Peyer's patch (tissue), 4 donors: ENCODE results near the gene ARPC3. TPM values are rescaled to one million over a fixed set of nuclear protein-coding genes. Genes with fewer than 3 reads are reported as not detected.
"Not testable (repeated sequence)": the region's sequence is repeated elsewhere in the genome, so short reads cannot be mapped to it uniquely, and the experiment has no call there.

Experiments
- DNase-seq, 3 donors: peaks; one replicate each; pipeline ENCODE4 v3.0.0-alpha.2; 2017 to 2019
- H3K27ac ChIP-seq, 4 donors: fragments of 200-600 bp; sonication (generic); one replicate each; pipeline ENCODE4 v1.5.1; 2016 to 2019
- H3K27me3 ChIP-seq, 2 donors: fragments of 200-600 bp; sonication (generic); one replicate each; pipeline ENCODE4 v1.5.1; 2019
- H3K36me3 ChIP-seq, 3 donors: fragments of 200-600 bp; sonication (generic); one replicate each; pipeline ENCODE4 v1.5.1; 2016 to 2019
- H3K4me1 ChIP-seq, 4 donors: fragments of 200-600 bp; sonication (generic); one replicate each; pipeline ENCODE4 v1.5.1; 2016 to 2019
- H3K4me3 ChIP-seq, 4 donors: fragments of 200-600 bp; sonication (generic); 1 replicate in 3 of 4; 2 replicates in 1 of 4; pipeline ENCODE4 v1.5.1; 2016 to 2019; ENCODE audit warnings: mild to moderate bottlenecking in 1 of 4
- H3K9me3 ChIP-seq, 4 donors: fragments of 200-600 bp; sonication (generic); one replicate each; pipeline ENCODE4 v1.5.1; 2016 to 2019; ENCODE audit warnings: mild to moderate bottlenecking in 1 of 4
- POLR2A ChIP-seq, 2 donors: fragments of 450-650 bp; IDR thresholded peaks; one replicate each; pipeline ENCODE4 v1.5.1; 2017; ENCODE audit warnings: antibody characterized with exemption in 2 of 2, mild to moderate bottlenecking in 2 of 2, moderate library complexity in 2 of 2
- total RNA-seq, 4 donors: library from RNA; depleted of rRNA; stranded (reverse); fragments of >200 nt; gene quantifications; one replicate each; pipeline ENCODE4 v1.1.0, GENCODE V29; 2016
- TF ChIP-seq, protein P1 (sequence below), 6 experiments: fragments of 450-650 bp in 4 of 6; fragments of 200-600 bp in 2 of 6; sonication (generic) in 1 of 6; IDR thresholded peaks; one replicate each; pipeline ENCODE4 v1.5.1; 2017 to 2019; ENCODE audit warnings: antibody characterized with exemption in 6 of 6, mild to moderate bottlenecking in 3 of 6, moderate library complexity in 1 of 6

ARPC3 gene
- total RNA-seq, 4 donors from 2014 or later, result 224 to 314 (median 267) TPM

GRCh38 chr12:110466791-110467190 is 16.7 kb upstream of the ARPC3 start:
- TF ChIP-seq POLR2A (IDR thresholded peaks at IDR 0.05), result no peak
- TF ChIP-seq, protein P1, sequence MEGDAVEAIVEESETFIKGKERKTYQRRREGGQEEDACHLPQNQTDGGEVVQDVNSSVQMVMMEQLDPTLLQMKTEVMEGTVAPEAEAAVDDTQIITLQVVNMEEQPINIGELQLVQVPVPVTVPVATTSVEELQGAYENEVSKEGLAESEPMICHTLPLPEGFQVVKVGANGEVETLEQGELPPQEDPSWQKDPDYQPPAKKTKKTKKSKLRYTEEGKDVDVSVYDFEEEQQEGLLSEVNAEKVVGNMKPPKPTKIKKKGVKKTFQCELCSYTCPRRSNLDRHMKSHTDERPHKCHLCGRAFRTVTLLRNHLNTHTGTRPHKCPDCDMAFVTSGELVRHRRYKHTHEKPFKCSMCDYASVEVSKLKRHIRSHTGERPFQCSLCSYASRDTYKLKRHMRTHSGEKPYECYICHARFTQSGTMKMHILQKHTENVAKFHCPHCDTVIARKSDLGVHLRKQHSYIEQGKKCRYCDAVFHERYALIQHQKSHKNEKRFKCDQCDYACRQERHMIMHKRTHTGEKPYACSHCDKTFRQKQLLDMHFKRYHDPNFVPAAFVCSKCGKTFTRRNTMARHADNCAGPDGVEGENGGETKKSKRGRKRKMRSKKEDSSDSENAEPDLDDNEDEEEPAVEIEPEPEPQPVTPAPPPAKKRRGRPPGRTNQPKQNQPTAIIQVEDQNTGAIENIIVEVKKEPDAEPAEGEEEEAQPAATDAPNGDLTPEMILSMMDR (IDR thresholded peaks at IDR 0.05), result no peak
- Histone ChIP-seq H3K4me3 (no peak overlapping the region), H3K4me1 (peaks cover 0 to 14% (median 6%) of the 10 kb centered on the region in 4 donors), H3K27me3 (no peaks in the 10 kb centered on the region), H3K9me3 (no peaks in the 10 kb centered on the region), H3K36me3 (peaks cover 0 to 11% (median 0%) of the 10 kb centered on the region in 3 donors), H3K27ac (no peak overlapping the region)
- no peak for DNase-seq

- not testable (repeated sequence) for H3K27ac ChIP-seq, H3K4me3 ChIP-seq, DNase-seq, H3K9me3 ChIP-seq, H3K27me3 ChIP-seq
- Histone ChIP-seq H3K36me3 (peaks cover 0 to 11% (median 0%) of the 10 kb centered on the region in 3 donors), H3K4me1 (peaks cover 0 to 14% (median 6%) of the 10 kb centered on the region in 4 donors)
These were observed 15.6 kb upstream of the ARPC3 start for GRCh38 chr12:110465765-110466164.

DNA sequence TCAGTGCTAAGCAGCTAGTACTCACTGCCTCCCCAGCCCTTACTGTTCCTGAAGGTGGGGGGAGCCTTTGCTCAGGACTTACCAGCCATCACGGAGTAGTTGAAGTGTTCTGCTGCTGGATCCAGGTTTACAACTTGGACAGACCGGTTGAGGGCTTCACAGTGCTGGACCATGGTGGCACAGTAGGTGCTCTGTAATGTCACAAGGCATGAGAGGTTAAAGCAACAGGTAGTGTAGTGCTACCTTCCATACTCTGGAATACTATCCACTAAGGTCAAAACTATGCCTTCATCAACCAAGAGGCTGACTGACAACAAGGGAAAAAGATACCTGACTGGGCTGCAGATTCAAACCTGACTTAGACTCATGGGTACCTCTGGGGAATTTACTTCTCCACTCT is 14.9 kb upstream of the ARPC3 start:
- no peak overlapping the region for H3K4me3 ChIP-seq
- DNase-seq, result no peak
- TF ChIP-seq POLR2A (IDR thresholded peaks at IDR 0.05), result no peak
- TF ChIP-seq, protein P1 (IDR thresholded peaks at IDR 0.05), result no peak
- no peak overlapping the region for H3K27ac ChIP-seq
- peaks cover 0 to 14% (median 6%) of the 10 kb centered on the region in 4 donors for H3K4me1 ChIP-seq
- H3K9me3 ChIP-seq, result no peaks in the 10 kb centered on the region
- no peaks in the 10 kb centered on the region for H3K27me3 ChIP-seq
- H3K36me3 ChIP-seq, result peaks cover 0 to 11% (median 0%) of the 10 kb centered on the region in 3 donors

DNA sequence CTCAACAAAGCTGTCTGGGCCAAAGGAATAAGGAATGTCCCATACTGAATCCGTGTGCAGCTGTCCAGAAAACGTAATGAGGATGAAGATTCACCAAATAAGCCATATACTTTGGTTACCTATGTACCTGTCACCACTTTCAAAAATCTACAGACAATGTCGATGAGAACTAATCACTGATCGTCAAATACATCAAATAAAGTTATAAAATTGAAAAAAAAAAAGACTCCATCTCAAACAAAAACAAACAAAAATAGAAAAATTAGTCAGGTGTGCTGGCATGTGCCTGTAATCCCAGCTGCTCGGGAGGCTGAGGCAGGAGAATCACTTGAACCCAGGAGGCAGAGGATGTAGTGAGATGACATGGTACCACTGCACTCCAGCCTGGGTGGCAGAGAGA is 11.1 kb upstream of the ARPC3 start:
- H3K4me3 ChIP-seq, H3K9me3 ChIP-seq: not testable (repeated sequence)
- H3K36me3 ChIP-seq, result peaks cover 0 to 19% (median 0%) of the 10 kb centered on the region in 3 donors

GRCh38 chr12:110458756-110459155 is 8.6 kb upstream of the ARPC3 start:
- Histone ChIP-seq H3K4me3 (no peak overlapping the region), H3K9me3 (no peaks in the 10 kb centered on the region), H3K4me1 (no peaks in the 10 kb centered on the region), H3K36me3 (peaks cover 0 to 13% (median 0%) of the 10 kb centered on the region in 3 donors), H3K27me3 (no peaks in the 10 kb centered on the region), H3K27ac (no peak overlapping the region)
- no peak for TF ChIP-seq POLR2A (IDR thresholded peaks at IDR 0.05)
- TF ChIP-seq, protein P1 (IDR thresholded peaks at IDR 0.05), result no peak
- no peak for DNase-seq

More for the DNA sequence above, 11.1 kb upstream of the ARPC3 start:
- H3K4me1 ChIP-seq, DNase-seq, H3K27me3 ChIP-seq, H3K27ac ChIP-seq: not testable (repeated sequence)

DNA sequence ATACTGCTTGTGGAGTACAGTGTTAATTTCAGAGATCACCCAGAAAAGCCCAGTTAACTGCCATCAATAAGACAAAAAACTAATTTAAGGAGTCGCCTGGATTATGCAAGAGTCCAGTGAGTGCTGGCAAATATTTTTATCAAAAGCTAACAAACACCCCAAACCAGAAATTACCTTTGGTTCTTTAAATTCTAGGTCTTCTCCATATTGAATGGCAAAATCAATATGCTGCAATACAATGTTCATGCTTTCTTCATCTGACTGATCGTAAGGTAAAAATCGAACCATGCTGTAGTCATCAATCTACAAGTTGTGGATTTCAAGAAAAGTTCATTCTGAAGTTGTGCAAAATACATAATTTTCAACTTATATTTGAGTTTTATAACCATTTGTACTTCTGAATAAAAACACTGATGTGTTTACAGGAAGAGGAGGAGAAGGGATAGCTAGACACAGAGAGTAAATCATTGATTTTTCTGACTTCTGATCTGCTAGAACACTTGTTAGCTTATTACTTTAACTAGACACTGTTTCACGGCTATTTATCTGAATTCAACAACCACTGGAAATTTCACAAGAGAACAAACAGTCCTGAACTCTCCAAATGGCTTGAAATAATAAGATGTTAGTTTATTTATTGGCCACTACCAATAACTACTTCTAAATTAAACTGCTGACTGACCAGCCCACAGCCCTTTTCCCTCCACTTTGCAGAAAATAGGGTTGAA is 3.6 kb upstream of the ARPC3 start:
- H3K27me3 ChIP-seq, result no peaks in the 10 kb centered on the region
- H3K4me3 ChIP-seq, result no peak overlapping the region
- peaks cover 0 to 7% (median 2%) of the 10 kb centered on the region in 4 donors for H3K4me1 ChIP-seq
- DNase-seq, result no peak
- TF ChIP-seq POLR2A (IDR thresholded peaks at IDR 0.05), result no peak
- TF ChIP-seq, protein P1 (IDR thresholded peaks at IDR 0.05), result no peak
- H3K9me3 ChIP-seq, result no peaks in the 10 kb centered on the region
- H3K36me3 ChIP-seq, result peaks cover 0 to 16% (median 0%) of the 10 kb centered on the region in 3 donors
- no peak overlapping the region for H3K27ac ChIP-seq
